ENCODE data around the gene MSL2. TPM values are rescaled to one million over a fixed set of nuclear protein-coding genes. Genes with fewer than 3 reads are reported as not detected.

The MSL2 gene
- total and polyA plus RNA-seq, 2 of the 8 experiments (the other 6 are each of a cell fraction or from before 2014, with no cell fraction given) = 9.1 to 41.8 TPM

DNA sequence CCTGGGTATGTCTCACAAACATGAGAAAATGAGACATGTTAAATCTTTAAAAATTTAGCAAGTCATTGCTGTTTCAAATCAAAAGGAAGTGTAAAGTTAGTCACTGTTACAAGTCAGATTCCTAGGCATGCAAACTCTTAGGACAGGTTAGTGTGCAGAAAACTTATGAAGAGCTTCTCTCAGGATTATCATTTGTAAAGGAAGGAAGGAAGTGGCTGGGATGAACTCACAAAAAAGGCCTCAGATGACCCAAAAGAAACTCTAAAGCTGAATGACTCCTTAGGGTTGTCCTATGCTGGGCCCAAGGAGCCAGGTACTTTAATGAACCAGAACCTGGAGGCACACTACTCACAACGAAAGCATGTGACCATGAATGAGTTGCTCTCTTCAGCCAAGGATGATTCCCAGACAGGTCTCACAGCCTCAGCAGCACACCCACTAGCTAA is 25.0 kb downstream of the MSL2 start:
- H3K9ac ChIP-seq (replicated peaks in 1 of 4; ENCODE audit: extremely low read depth in 1 of 4, low read depth in 3 of 4, low read length in 3 of 4) = no peak overlapping the region
- H2BK5ac ChIP-seq (ENCODE audit: low read depth, low read length) = no peak overlapping the region
- H4K5ac ChIP-seq (ENCODE audit: insufficient read length, low read depth, low read length) = no peak overlapping the region
- H3K79me1 ChIP-seq (ENCODE audit: low read depth, low read length) = peaks cover 2% of the 10 kb centered on the region; the same call in 1 of the 2 replicates
- POLR2A ChIA-PET (ENCODE audit: partially characterized antibody) = interaction anchor here (1.4 kb wide), 1 partner anchor 26 kb away, joined by 3 read pairs; no protein-coding TSS in a partner anchor
- no peak overlapping the region for H2BK120ac ChIP-seq (replicated peaks; ENCODE audit: low read depth, low read length)
- CTCF ChIA-PET (ENCODE audit: partially characterized antibody) = interaction anchor here (0.5 to 1.1 kb wide), 2 partner anchors 266 to 434 kb away, joined by 3 read pairs; no protein-coding TSS in a partner anchor
- no peaks in the 10 kb centered on the region for H3K4me1 ChIP-seq (replicated peaks in 1 of 4; ENCODE audit: control insufficient read depth in 3 of 4, insufficient read depth in 4 of 4, low read length in 3 of 4)
- H3K79me2 ChIP-seq (ENCODE audit: control insufficient read depth in 1 of 2, insufficient read depth in 2 of 2, low read length in 2 of 2) = peaks cover 25 to 98% of the 10 kb centered on the region in 2 experiments
- no peak overlapping the region for H2AK5ac ChIP-seq (ENCODE audit: low read depth, low read length)
- 83% methylated on average over 1 of the region's 1 CpG; no CpG with 5 or more reads in 1 of the 2 experiments for WGBS, 2 experiments (ENCODE audit: extremely low coverage in 1 of 2, insufficient coverage in 1 of 2, insufficient read length in 1 of 2, insufficient replicate concordance in 2 of 2, low coverage in 1 of 2, low lambda C conversion rate in 2 of 2, missing lambda C conversion rate in 1 of 2)
- H3K27me3 ChIP-seq (replicated peaks in 1 of 4; ENCODE audit: control insufficient read depth in 3 of 4, extremely low read depth in 1 of 4, insufficient read depth in 3 of 4, low read length in 3 of 4) = no peaks in the 10 kb centered on the region
- no peak overlapping the region for H4K91ac ChIP-seq (replicated peaks; ENCODE audit: insufficient read length, low read length)
- H3K9me3 ChIP-seq (ENCODE audit: insufficient read depth in 2 of 2, low read depth in 1 of 2, low read length in 1 of 2) = no peaks in the 10 kb centered on the region
- no peak overlapping the region for H3K18ac ChIP-seq (ENCODE audit: extremely low read depth, low read length)
- H4K8ac ChIP-seq (ENCODE audit: extremely low read depth, insufficient read depth, low read length) = no peak overlapping the region
- H4K20me1 ChIP-seq (replicated peaks in 1 of 2; ENCODE audit: control insufficient read depth in 1 of 2, insufficient read depth in 2 of 2, low read length in 2 of 2) = peaks cover 3 to 18% of the 10 kb centered on the region in 2 experiments
- FAIRE-seq (no peak), DNase-seq (ENCODE audit: low read depth in 1 of 2, low spot score in 2 of 2) (no peak)
- no peak overlapping the region for H3K56ac ChIP-seq (replicated peaks; ENCODE audit: insufficient read length, low read depth, low read length)
- no peak overlapping the region for H3K4me3 ChIP-seq (ENCODE audit: extremely low read depth in 1 of 4, insufficient read depth in 2 of 4, low read depth in 3 of 4, low read length in 4 of 4)
- H2AFZ ChIP-seq (ENCODE audit: low read length) = no peak overlapping the region
- no peak overlapping the region for H3K27ac ChIP-seq (ENCODE audit: low read depth, low read length)
- H3K36me3 ChIP-seq (ENCODE audit: control insufficient read depth in 2 of 4, insufficient read depth in 4 of 4, low read length in 3 of 4) = no peaks in the 10 kb centered on the region
- H3K23me2 ChIP-seq (ENCODE audit: low read depth, low read length) = peaks cover 4% of the 10 kb centered on the region; the same call in 1 of the 2 replicates
- H3K4ac ChIP-seq (replicated peaks; ENCODE audit: insufficient read length, low read depth, low read length) = no peak overlapping the region
- H2BK12ac ChIP-seq (ENCODE audit: low read depth, low read length) = no peak overlapping the region
- H2BK15ac ChIP-seq (ENCODE audit: low read length) = no peak overlapping the region
- H2BK20ac ChIP-seq (ENCODE audit: low read length) = no peak overlapping the region
- H3K23ac ChIP-seq (ENCODE audit: insufficient read length) = no peak overlapping the region
- H3K14ac ChIP-seq (ENCODE audit: insufficient read length) = no peak overlapping the region
- H3K4me2 ChIP-seq (ENCODE audit: insufficient read depth in 1 of 2, low read depth in 2 of 2, low read length in 2 of 2) = no peak overlapping the region
- TF ChIP-seq, protein P1, sequence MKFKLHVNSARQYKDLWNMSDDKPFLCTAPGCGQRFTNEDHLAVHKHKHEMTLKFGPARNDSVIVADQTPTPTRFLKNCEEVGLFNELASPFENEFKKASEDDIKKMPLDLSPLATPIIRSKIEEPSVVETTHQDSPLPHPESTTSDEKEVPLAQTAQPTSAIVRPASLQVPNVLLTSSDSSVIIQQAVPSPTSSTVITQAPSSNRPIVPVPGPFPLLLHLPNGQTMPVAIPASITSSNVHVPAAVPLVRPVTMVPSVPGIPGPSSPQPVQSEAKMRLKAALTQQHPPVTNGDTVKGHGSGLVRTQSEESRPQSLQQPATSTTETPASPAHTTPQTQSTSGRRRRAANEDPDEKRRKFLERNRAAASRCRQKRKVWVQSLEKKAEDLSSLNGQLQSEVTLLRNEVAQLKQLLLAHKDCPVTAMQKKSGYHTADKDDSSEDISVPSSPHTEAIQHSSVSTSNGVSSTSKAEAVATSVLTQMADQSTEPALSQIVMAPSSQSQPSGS (IDR thresholded peaks at IDR 0.05; ENCODE audit: low read length) = no peak
- TF ChIP-seq KDM4A (IDR thresholded peaks at IDR 0.05; ENCODE audit: low read depth, low read length, severe bottlenecking) (no peak), CREB1 (IDR thresholded peaks at IDR 0.05) (no peak), BRCA1 (IDR thresholded peaks at IDR 0.05; ENCODE audit: low read depth, low read length) (no peak), CBX5 (IDR thresholded peaks at IDR 0.05; ENCODE audit: low read depth, low read length) (no peak), FOSL1 (IDR thresholded peaks at IDR 0.05; ENCODE audit: insufficient read depth, low read depth, low read length) (no peak), GABPA (IDR thresholded peaks at IDR 0.05; ENCODE audit: borderline replicate concordance, insufficient read depth, low read length) (no peak), PHF8 (conservative IDR thresholded peaks at IDR 0.05; ENCODE audit: low read depth, low read length) (no peak), CBX8 (IDR thresholded peaks at IDR 0.05; ENCODE audit: borderline replicate concordance, low read depth, low read length) (no peak)
